OCI-LY7 (cell line): ENCODE results near the gene PLXNA4. TPM values are rescaled to one million over a fixed set of nuclear protein-coding genes. Genes with fewer than 3 reads are reported as not detected.

Experiments used
- BruUV-seq: library from RNA; stranded (reverse); fragments of 400-500 nt; replicated peaks from 2 replicates; lab custom pipeline; 2021; lab: Mats Ljungman, UMichigan
- CTCF ChIA-PET: fragments of 300-600 bp; sonication (Branson Sonifier 250); formaldehyde crosslinking; loops from one replicate; lab custom pipeline; 2022; ENCODE audit warnings: antibody characterized with exemption; ENCODE audit not compliant: unreplicated experiment; lab: Charles Lee
- POLR2A ChIA-PET: fragments of 300-600 bp; sonication (Branson Sonifier 250); formaldehyde crosslinking; loops from one replicate; lab custom pipeline; 2022; ENCODE audit warnings: antibody characterized with exemption; lab: Charles Lee
- DNase-seq: peaks from one replicate; pipeline ENCODE4 v3.0.0-alpha.2; 2015; ENCODE audit warnings: low spot score
- H2AFZ ChIP-seq: fragments of 200-600 bp; sonication (generic), shearing (Covaris generic); 2 replicates; pipeline ENCODE4 v1.6.1; 2014; ENCODE audit warnings: mild to moderate bottlenecking, antibody characterized with exemption, low read length, moderate library complexity
- H3K27ac ChIP-seq: fragments of 200-600 bp; sonication (generic); 2 replicates; pipeline ENCODE4 v1.5.1; 2014; ENCODE audit warnings: mixed run types, low read depth, mild to moderate bottlenecking, moderate library complexity, low read length, inconsistent platforms; ENCODE audit not compliant: poor library complexity, severe bottlenecking
- H3K36me3 ChIP-seq: fragments of 200-600 bp; sonication (generic); 2 replicates; pipeline ENCODE4 v1.6.1; 2014; ENCODE audit warnings: mild to moderate bottlenecking, antibody characterized with exemption, low read length, moderate library complexity, mixed read lengths; ENCODE audit not compliant: insufficient read depth
- H3K4me1 ChIP-seq: fragments of 200-600 bp; sonication (generic); 2 replicates; pipeline ENCODE4 v1.5.1; 2014; ENCODE audit warnings: mild to moderate bottlenecking, low read length; ENCODE audit not compliant: insufficient read depth, poor library complexity, severe bottlenecking
- H3K4me2 ChIP-seq: fragments of 200-600 bp; sonication (generic); 2 replicates; pipeline ENCODE4 v1.6.1; 2014; ENCODE audit warnings: mild to moderate bottlenecking, low read length
- H3K4me3 ChIP-seq: fragments of 200-600 bp; sonication (generic); 2 replicates; pipeline ENCODE4 v1.5.1; 2014; ENCODE audit warnings: mild to moderate bottlenecking, low read depth, low read length; ENCODE audit not compliant: poor library complexity, severe bottlenecking
- H3K79me2 ChIP-seq: fragments of 200-600 bp; sonication (generic); 2 replicates; pipeline ENCODE4 v1.6.1; 2016; ENCODE audit warnings: low read depth, mild to moderate bottlenecking, low read length, moderate library complexity, mixed read lengths; ENCODE audit not compliant: insufficient read depth
- H3K9me2 ChIP-seq: fragments of 200-600 bp; sonication (generic); 2 replicates; pipeline ENCODE4 v1.6.1; 2016; ENCODE audit warnings: mild to moderate bottlenecking, low read length, mixed read lengths; ENCODE audit not compliant: insufficient read depth
- H3K9me3 ChIP-seq: fragments of 200-600 bp; sonication (generic); 2 replicates; pipeline ENCODE4 v1.6.1; 2014; ENCODE audit warnings: mild to moderate bottlenecking, mixed run types, low read length, mixed read lengths
- H4K20me1 ChIP-seq: fragments of 200-600 bp; sonication (generic); 2 replicates; pipeline ENCODE4 v1.6.1; 2014; ENCODE audit warnings: mild to moderate bottlenecking, antibody characterized with exemption, low read length, moderate library complexity, mixed read lengths; ENCODE audit not compliant: insufficient read depth
- EZH2phosphoT487 ChIP-seq: fragments of 200-600 bp; sonication (generic); IDR thresholded peaks from 2 replicates; pipeline ENCODE4 v1.6.1; 2018; ENCODE audit warnings: low read depth, borderline replicate concordance, mild to moderate bottlenecking, mixed run types, antibody characterized with exemption, low read length, moderate library complexity, mixed read lengths
- intact Hi-C: fragments of 100-400 bp; cut with micrococcal nuclease; formaldehyde crosslinking; loops from one replicate; pipeline ENCODE4 v1.10.0; 2022; ENCODE audit not compliant: unreplicated experiment
- total RNA-seq, 2 experiments: library from RNA; depleted of rRNA in 1 of 2; stranded (reverse); fragments of >200 nt in 1 of 2; shearing (Covaris generic) in 1 of 2; gene quantifications; 2 replicates each; pipeline ENCODE4 v1.2.3, GENCODE V29; 2014 to 2022
- TF ChIP-seq, protein P1 (sequence below): fragments of 200-600 bp; sonication (generic); conservative IDR thresholded peaks from 2 replicates; pipeline ENCODE4 v1.5.1; 2014; ENCODE audit warnings: mild to moderate bottlenecking, antibody characterized with exemption, low read length, moderate library complexity, mixed read lengths

Gene PLXNA4
- total RNA-seq, 2 experiments from 2014 or later, result not detected

- Histone ChIP-seq H4K20me1 (no peaks in the 10 kb centered on the region), H3K27ac (no peak overlapping the region), H3K4me3 (no peak overlapping the region), H3K36me3 (no peaks in the 10 kb centered on the region), H3K9me3 (no peaks in the 10 kb centered on the region), H3K79me2 (no peaks in the 10 kb centered on the region), H3K4me2 (no peak overlapping the region), H2AFZ (no peak overlapping the region), H3K9me2 (no peaks in the 10 kb centered on the region), H3K4me1 (no peaks in the 10 kb centered on the region)
- BruUV-seq, result no TSS peak
- DNase-seq, result no peak
- TF ChIP-seq EZH2phosphoT487, result no peak
- TF ChIP-seq, protein P1, sequence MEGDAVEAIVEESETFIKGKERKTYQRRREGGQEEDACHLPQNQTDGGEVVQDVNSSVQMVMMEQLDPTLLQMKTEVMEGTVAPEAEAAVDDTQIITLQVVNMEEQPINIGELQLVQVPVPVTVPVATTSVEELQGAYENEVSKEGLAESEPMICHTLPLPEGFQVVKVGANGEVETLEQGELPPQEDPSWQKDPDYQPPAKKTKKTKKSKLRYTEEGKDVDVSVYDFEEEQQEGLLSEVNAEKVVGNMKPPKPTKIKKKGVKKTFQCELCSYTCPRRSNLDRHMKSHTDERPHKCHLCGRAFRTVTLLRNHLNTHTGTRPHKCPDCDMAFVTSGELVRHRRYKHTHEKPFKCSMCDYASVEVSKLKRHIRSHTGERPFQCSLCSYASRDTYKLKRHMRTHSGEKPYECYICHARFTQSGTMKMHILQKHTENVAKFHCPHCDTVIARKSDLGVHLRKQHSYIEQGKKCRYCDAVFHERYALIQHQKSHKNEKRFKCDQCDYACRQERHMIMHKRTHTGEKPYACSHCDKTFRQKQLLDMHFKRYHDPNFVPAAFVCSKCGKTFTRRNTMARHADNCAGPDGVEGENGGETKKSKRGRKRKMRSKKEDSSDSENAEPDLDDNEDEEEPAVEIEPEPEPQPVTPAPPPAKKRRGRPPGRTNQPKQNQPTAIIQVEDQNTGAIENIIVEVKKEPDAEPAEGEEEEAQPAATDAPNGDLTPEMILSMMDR, result no peak
- POLR2A ChIA-PET, result no interaction called here
- CTCF ChIA-PET, result no interaction called here
- intact Hi-C loops, result no loop called here
Measured at GRCh38 chr7:132423594-132424200, 152.6 kb downstream of the PLXNA4 start.

DNA sequence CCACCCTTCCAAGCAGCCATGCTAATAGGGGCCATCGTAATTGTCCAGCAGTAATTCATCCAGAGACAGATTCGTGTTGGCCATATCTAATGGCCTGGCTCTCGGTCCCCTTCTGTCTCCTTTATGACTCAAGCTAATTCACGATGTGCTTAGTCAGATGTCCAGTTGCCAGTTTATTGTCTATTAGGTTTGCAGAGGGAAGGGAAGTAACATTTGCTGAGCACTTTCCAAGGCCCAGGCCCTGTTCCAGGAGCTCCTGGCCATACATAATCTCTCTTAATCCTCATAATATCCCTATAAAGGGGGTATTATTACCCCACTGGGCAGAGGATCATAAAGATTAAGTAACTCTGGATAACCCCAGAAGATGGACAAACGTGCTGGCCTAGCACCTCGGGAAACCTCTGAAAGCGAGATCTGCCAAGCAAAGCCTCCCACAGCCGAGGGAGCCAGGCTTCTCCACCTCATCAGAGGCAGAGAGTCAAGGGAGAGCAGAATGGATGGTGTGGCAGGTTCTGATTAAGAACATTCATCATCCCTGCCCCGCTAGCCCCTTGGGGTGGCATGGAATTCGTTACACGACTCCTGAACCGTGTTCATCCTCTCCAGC, 153.7 kb downstream of the PLXNA4 start:
- Histone ChIP-seq H3K36me3 (no peaks in the 10 kb centered on the region), H3K27ac (no peak overlapping the region), H3K4me3 (no peak overlapping the region), H3K4me2 (no peak overlapping the region), H3K9me2 (no peaks in the 10 kb centered on the region), H4K20me1 (no peaks in the 10 kb centered on the region), H3K9me3 (no peaks in the 10 kb centered on the region), H3K4me1 (no peaks in the 10 kb centered on the region), H3K79me2 (no peaks in the 10 kb centered on the region), H2AFZ (no peak overlapping the region)
- ChIA-PET CTCF (no interaction called here), POLR2A (no interaction called here)
- BruUV-seq, result no TSS peak
- intact Hi-C loops, result no loop called here
- TF ChIP-seq, protein P1, result no peak
- no peak for TF ChIP-seq EZH2phosphoT487
- no peak for DNase-seq

DNA sequence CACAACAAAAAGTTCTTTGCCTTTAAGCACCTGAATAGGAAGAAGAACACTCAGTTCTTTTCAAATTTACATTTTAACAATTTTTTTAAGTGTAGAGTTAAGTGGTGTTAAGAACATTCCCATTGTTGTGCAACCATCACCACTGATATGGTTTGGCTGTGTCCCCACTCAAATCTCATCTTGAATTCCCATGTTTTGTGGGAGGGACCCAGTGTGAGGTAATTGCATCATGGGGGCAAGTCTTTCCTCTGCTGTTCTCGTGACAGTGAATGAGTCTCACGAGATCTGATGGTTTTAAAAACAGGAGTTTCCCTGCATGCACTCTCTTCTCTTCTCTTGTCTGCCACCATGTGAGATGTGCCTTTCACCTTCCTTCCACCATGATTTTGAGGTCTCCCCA, 155.7 kb downstream of the PLXNA4 start:
- Histone ChIP-seq H3K27ac (no peak overlapping the region), H3K36me3 (no peaks in the 10 kb centered on the region), H3K9me3 (no peaks in the 10 kb centered on the region), H3K79me2 (no peaks in the 10 kb centered on the region), H2AFZ (no peak overlapping the region), H3K4me1 (no peaks in the 10 kb centered on the region), H3K4me3 (no peak overlapping the region), H4K20me1 (no peaks in the 10 kb centered on the region), H3K4me2 (no peak overlapping the region), H3K9me2 (no peaks in the 10 kb centered on the region)
- ChIA-PET POLR2A (no interaction called here), CTCF (no interaction called here)
- TF ChIP-seq EZH2phosphoT487, result no peak
- TF ChIP-seq, protein P1, result no peak
- BruUV-seq, result no TSS peak
- intact Hi-C loops, result no loop called here
- no peak for DNase-seq
